GM18861 (cell line): ENCODE data around the gene ZER1.
"Not testable (repeated sequence)": the region's sequence is repeated elsewhere in the genome, so short reads cannot be mapped to it uniquely, and the experiment has no call there.

Experiments used
- ATAC-seq: cut with Tn5 transposase; IDR thresholded peaks from one replicate; pipeline ENCODE4 v1.9.1; 2021; ENCODE audit not compliant: unreplicated experiment

ZER1 gene

GRCh38 chr9:128788445-128788844, 16.7 kb upstream of the ZER1 start:
- ATAC-seq: no peak

DNA sequence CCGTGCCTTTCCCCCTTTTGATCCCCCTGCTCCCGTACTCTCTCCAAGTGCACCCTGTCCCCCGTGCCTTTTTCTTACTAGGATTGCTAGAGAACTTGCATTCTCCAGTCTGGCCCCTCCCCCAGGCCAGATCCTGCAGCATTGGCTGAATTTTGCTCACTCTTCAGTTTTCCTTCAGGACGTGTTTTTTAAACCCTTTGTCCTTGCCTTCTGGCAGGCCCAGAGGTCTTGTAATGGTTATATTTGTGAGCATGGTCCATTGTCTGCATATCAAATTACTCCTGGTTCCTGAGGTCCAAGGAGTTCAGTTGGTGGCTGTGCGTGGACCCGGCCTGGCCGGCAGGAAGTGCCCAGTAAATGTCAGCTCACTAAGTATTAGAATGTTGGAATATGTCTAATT, 15.9 kb upstream of the ZER1 start:
- no peak for ATAC-seq

- peak; percentile 67 for ATAC-seq
Observed at GRCh38 chr9:128786681-128787601, 15.2 kb upstream of the ZER1 start, which contains the start of gene TBC1D13. Gene TBC1D13 (plus strand): TSS chr9:128787253. CDS start chr9:128787354, 101 bp downstream.

- ATAC-seq: no peak
Observed at GRCh38 chr9:128785427-128785826, 13.7 kb upstream of the ZER1 start.

DNA sequence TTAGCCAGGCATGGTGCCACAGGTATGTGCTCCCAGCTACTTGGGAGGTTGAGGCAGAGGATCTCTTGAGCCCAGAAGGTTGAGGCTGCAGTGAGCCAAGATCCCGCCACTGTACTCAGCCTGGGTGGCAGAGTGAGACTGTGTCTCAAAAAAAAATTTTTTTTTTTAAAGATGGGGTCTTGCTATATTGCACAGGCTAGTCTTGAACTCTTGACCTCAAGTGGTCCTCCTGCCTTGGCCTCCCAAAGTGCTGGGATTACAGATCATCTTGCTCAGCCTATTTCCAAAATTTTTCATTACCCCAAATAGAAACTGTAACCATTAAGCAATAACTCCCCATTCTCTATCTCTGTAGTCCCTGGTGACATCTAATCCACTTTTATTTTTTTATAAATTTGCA, 10.9 kb upstream of the ZER1 start:
- ATAC-seq: no peak

GRCh38 chr9:128781187-128782070, 9.7 kb upstream of the ZER1 start:
- no peak for ATAC-seq

- not testable (repeated sequence) for ATAC-seq
Observed at GRCh38 chr9:128780093-128780492, 8.4 kb upstream of the ZER1 start.

- ATAC-seq: no peak
Observed at GRCh38 chr9:128774804-128775203, 3.1 kb upstream of the ZER1 start.

- no peak for ATAC-seq
Observed at GRCh38 chr9:128773049-128773448, 1.3 kb upstream of the ZER1 start.

- ATAC-seq: peak; percentile 29
Observed at GRCh38 chr9:128771094-128771721, 519 bp downstream of the ZER1 start.

- ATAC-seq: no peak
Observed at GRCh38 chr9:128770286-128771030, 1.3 kb downstream of the ZER1 start.

DNA sequence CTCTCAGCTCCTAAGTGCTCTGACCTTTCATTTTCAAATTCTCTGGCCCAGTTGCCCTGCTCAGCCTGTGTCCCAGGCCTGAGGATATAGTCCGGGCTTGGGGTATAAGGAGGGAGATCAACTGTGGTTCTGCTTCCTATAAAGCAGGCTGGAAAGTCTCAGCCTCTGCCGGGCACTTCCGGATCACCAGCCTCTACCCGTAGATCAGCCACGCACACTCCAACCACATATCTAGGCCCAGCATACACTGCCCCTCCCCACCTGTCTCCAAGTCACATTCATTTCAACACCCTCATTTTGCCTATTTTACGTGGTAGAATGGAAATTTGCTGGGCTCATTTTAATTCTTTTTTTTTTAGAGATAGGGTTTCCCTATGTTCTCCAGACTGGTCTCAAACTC, 3.1 kb downstream of the ZER1 start:
- ATAC-seq: no peak

GRCh38 chr9:128765499-128765898, 6.2 kb downstream of the ZER1 start:
- no peak for ATAC-seq

GRCh38 chr9:128764361-128764760, 7.4 kb downstream of the ZER1 start:
- ATAC-seq: no peak

GRCh38 chr9:128762671-128763449, 8.9 kb downstream of the ZER1 start:
- no peak for ATAC-seq

DNA sequence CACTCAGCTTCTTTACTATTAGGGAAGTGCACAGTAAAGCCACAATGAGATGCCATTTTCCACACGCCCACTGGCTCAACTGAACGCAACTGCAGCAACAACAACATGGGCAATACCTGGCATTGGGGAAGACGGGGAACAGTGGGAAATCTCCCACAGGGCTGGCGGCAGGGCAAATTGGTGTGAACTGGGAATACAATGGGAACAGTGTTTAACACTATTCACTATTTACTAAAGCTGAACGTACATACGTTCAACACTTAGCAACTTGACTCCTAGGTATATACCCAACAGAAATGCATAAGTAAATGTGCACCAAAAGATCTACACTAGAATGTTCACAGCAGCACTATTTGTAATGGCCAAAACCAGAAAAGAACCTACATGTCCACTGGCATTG, 14.1 kb downstream of the ZER1 start:
- no peak for ATAC-seq

DNA sequence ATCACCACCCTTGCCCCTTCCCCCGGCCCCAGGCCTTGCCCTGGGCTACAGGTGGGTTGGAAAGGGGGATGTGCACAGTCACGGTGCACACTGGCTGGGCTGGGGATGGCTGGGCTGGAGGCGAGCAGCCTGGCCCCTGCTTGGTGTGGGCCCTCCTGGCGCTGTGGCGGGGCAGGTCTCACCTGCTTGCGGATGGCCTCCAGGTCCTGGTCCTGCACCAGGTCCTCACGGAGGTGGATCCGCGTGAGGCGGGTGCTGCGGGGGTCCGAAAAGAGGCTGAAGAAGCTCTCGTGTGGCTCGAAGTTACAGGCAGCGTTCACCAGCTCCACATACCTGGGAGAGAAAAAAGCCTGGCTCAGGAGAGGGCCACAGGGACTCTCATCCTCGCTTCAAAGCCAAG, 18.1 kb downstream of the ZER1 start:
- ATAC-seq: no peak

DNA sequence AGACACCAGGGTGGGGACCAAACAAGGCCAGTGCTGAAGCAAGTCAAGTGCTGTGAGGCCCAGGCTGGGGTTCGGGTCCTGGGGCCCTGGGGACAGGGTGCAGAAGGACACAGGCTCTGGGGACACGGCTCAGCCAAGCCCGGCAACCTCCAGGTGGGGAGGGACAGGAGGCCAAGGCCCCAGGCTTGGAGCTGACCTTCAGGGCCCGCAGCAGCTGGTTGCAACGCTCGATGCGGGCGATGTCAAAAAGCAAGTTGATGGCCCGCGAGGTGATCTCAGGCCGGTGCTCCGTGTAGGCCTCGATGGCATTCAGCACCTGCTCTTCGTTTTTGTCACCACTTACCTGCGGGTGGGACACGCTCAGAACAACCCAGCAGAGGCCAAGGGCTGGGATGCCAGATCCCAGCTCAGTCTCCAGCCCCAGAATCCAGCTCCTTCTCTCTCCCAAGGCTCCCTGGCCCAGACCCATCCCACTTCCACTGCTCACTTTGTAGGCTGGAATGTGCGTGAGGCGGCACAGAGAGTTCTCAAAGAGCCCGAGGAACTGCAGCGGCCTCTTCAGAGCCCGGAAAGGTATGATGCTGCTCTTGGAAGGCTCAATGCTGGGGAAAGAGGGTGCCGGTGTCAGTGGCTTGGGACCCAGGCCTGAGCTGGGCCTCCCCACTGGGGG, 20.7 kb downstream of the ZER1 start:
- ATAC-seq: no peak

GRCh38 chr9:128747241-128747640, 24.5 kb downstream of the ZER1 start:
- ATAC-seq: no peak
